ENCODE results near the gene CUL4B.
A peak's percentile ranks its signal among the peaks of the same experiment; 100 is the strongest.
"Not testable (repeated sequence)": the region's sequence is repeated elsewhere in the genome, so short reads cannot be mapped to it uniquely, and the experiment has no call there.

The CUL4B gene

GRCh38 chrX:120560842-120561633, at the start of gene CUL4B:
CUL4B (minus strand) TSS chrX:120560962; CDS start chrX:120560638, 324 bp downstream.
- DNase-seq (ENCODE audit: low spot score) = peak; percentile 83

DNA sequence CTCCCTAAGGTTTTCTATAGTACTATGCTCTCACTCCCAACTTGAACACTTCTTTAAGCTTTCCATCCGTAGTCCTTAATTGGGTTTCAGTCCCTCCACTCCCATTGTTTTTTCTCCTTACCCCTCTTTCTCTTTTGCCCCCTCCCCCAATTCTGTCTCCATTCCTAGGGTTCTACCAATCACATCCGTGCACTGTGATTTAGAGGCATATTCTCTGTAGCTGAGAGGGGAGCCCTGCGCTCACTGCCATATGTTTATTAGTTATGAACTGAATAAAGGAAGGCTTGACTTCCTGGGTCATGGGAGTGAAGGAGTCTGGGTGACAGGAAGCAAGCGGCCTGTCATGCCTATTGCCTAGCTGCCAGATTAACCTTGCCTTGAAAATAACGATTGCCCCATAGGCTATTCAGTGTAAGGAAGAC, 43.6 kb upstream of the CUL4B start:
- peak; percentile 35 for DNase-seq (ENCODE audit: low spot score)

GRCh38 chrX:120603707-120604360, 43.1 kb upstream of the CUL4B start, which contains the start of gene MCTS1:
MCTS1 (plus strand) TSS chrX:120604101; CDS start chrX:120604237, 136 bp downstream.
- DNase-seq (ENCODE audit: low spot score) = peak; percentile 71

- DNase-seq (ENCODE audit: low spot score) = no peak
Measured at GRCh38 chrX:120585702-120586101, 24.9 kb upstream of the CUL4B start.

- DNase-seq (ENCODE audit: low spot score) = no peak
Measured at GRCh38 chrX:120575379-120576114, 14.8 kb upstream of the CUL4B start.

DNA sequence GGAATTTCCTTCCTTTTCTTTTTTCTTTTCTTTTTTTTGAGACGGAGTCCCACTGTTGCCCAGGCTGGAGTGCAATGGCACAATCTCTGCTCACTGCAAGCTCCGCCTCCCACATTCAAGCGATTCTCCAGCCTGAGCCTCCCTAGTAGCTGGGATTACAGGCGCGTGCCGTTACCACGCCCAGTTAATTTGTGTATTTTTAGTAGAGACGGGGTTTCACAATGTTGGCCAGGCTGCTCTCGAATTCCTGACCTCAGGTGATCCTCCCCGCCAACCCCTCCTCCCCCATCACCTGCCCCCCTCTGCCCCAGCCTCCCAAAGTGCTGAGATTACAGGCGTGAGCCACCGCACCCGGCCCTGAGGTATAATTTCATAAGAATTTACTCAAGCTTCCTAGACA, 13.0 kb upstream of the CUL4B start:
- not testable (repeated sequence) for DNase-seq (ENCODE audit: low spot score)

DNA sequence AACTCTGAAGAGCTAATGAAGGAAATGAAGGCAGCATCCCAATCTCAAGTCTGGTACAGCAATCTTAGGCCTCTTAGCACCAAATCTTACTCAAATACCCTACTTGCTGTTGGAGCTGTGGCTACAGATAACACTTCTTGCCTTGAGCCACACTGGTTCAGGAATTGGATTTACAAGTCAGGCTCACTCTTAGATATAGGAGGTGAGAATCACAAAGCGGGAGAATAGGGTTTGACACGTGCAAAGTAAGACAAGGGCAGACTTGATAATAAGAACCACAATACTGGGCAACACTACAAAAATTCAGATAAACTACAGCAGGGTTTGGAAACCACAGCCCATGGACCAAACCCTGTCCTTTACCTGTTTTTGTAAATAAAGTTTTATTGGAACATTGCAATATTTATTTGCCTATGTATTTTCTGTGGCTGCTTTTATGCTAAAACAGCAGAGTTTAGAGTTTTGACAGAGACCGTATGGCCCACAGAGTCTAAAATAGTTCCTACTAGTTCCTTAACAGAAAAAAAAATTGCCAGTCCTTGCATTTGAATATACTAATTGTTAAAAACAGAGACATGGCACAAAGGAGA, 9.3 kb upstream of the CUL4B start:
- no peak for DNase-seq (ENCODE audit: low spot score)

DNA sequence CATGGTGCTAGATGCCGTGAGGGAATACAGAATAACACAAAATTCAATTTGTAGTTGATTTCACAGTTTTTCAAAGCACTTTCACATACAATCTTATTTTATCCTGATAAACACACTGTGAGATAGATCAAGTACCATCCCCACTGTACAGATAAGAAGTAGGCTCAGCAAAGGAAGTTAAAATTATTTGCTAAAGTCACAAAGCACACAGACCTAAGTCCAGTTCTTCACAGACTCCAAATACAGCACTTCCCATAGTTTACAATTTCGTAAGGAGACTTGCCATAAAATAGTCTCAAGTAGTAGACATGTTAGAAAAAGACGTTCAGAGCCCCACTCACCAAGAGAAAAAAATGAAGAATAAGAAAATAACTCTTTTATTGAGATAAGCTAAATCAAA, 7.8 kb upstream of the CUL4B start:
- DNase-seq (ENCODE audit: low spot score) = no peak

DNA sequence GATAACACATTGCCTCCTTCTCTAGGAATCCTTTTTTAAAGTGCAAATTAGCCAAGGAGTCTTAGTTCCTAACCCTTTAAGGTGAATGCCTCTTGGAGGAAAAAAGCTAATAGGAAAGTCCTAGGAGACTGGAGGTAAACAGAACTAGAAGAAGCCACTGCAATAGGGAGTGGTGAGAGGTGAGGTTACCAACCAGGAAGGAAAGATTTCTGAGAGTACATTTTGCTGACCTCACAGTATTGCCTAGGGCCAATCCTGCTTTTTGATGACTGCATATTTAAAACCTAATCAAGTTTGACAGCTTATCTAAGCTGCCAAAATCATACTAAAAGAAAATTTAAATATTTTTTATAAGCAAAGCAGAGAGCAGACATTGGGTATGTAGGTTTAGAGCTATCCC, 7.3 kb upstream of the CUL4B start:
- no peak for DNase-seq (ENCODE audit: low spot score)

DNA sequence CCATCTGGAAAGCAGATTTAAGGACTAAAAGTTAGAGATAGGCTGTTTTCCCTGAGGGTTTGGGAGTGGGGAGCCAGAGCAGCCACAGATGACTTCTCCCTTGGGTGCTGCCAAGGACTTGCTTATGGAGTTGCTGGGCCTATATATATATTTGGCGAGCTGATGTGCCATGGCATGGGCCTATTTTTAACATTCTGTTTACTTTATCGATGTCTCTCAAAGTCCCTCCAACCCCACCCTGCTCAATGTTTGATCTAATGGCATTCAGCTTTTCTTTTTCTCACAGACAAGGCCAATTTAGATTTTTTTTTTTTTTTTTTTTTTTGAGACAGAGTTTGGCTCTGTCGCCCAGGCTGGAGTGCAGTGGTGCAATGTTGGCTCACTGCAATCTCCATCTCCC, 6.1 kb upstream of the CUL4B start:
- no peak for DNase-seq (ENCODE audit: low spot score)

DNA sequence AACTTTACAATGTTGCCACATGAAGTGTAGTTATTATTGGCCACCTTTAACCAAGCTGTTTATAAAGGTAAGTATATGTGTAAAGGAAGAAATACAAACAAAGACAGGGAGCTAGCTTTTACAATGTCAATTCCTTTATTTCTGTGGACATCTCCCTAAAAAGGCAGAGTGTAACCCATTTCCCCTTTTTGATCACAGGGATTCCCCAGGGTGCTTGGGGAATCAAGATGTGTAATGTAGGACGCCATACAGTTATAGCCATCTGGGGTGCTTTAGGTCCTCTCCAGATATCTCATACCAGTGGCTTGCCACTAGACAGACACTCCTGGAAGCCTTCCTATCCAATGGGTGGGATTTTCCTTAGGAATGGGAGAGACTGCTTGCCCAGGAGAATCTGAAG, 4.2 kb upstream of the CUL4B start:
- no peak for DNase-seq (ENCODE audit: low spot score)

GRCh38 chrX:120562569-120562926, 1.8 kb upstream of the CUL4B start:
- no peak for DNase-seq (ENCODE audit: low spot score)

DNA sequence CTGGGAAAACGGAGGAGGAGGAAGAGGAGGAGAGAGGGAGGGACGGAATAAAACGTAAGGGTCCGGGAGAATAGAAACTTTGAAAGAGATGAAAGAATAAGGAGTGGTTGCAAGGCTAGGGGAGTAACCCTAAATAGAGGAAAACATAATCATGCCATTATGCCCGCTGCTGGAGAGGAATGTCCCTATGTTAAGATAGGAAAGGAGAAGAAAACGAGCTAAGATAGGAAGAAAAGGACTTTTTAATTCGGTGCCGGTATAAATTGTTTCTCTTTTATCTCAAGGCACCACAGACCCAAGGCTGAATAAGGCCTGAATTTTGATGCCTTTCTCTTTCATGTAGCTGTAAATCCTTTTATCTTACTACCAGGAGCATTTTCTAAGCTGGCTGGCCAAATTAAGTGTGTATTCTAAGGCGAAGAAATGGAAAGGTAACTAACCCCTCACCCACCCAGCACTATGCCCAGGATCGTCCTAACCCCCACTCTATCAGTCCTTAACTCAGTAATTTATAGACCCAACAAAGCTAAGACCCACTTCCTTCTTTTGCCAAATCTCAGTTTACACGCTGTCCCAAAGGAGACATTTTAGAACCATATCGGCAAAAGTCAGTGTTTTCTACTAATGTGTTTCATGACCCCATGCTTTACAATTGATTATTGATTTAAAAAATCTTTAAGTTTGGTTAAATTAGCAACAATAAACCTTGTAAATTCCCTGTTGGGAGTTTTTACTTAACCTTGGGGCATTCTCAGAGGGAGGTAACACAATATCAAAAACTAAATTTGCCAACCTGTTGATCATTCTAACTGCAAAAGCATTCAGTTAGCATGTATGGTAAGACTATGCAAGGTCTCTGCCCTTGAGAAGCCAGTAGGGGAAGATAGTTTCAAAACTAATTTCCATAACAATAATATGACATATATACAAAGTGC, 1.1 kb upstream of the CUL4B start:
- peak; percentile 2 for DNase-seq (ENCODE audit: low spot score)

GRCh38 chrX:120560405-120560841, 339 bp downstream of the CUL4B start:
- no peak for DNase-seq (ENCODE audit: low spot score)

DNA sequence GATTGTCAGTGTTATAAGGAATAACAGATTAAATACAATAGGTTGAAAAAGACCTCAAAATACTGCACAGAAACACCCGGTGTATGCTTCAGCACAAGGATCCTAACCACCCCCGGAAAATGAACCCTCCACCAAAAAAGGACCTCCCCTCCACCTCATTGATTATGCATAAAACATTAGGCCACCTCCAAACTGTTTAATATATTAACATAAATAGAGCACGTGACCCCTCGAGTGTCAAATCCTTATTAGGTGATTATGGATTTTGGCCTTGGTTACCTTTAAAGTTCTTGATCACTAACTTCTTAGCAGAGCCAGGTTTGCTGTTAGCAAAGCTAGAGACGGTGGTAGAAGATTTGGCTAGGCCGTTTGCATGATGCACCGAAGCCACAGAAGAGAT, 958 bp downstream of the CUL4B start:
- no peak for DNase-seq (ENCODE audit: low spot score)

GRCh38 chrX:120556251-120556650, 4.5 kb downstream of the CUL4B start:
- no peak for DNase-seq (ENCODE audit: low spot score)

DNA sequence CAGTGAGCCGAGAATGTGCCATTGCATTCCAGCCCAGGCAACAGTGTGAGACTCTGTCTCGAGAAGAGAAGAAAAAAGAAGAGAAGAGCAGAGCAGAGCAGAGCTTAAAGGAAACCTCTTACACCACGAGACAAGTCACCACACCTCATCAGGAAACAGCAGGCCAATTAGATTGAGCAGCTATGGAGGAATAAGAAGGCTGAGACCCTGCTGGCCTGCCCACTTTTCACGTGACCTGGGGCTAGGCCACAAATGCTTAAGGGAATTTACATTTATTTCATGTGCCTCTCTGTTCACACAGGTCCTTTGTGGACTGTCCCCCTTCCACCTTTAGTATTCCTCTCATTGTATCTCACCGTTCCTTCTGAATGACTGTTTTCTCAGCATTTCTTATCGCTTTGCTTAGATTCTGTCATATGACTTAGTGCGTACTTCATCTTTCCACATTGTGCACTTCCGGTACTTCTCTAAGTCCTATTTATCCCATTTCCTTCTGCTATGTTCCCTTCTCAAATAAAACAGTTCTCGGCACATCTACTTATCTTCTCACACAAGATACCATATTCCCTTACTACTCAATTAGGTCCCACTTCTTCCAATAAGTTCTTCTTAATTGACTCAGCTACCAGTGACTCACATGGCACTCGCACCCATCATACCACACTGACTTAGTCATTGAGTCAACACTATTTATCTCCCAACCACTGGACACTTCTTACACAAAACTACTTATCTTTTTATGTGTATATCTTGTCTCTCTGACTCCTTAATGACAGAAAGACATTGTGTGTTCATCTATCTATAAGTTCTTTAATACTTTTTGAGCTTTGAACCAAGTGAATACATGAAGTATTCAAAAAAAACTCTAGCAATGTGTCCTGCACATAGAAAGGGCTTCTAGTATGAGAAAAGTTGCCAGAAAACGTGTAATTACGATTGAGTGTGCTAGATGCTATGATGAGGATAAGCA, 11.0 kb downstream of the CUL4B start:
- DNase-seq (ENCODE audit: low spot score) = no peak

DNA sequence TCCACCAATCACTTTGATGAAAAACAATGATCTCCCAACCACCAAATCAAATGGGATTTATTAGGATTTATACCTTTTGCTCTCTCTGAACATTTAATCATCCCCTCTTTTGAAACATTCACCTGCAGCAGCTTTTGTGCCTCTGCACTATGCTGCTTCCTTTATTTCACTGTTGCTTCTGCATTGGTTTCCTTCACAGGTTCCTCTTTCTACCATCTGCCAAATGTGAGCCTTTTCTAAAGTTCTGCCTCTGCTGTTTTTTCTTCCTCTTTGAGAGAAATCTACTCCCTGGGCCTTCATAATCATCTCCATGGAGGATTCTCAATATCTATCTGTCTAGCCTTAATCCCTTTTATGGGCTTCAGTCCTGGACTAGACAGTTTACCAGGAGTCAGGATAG, 24.7 kb downstream of the CUL4B start:
- peak; percentile 4 for DNase-seq (ENCODE audit: low spot score)

DNA sequence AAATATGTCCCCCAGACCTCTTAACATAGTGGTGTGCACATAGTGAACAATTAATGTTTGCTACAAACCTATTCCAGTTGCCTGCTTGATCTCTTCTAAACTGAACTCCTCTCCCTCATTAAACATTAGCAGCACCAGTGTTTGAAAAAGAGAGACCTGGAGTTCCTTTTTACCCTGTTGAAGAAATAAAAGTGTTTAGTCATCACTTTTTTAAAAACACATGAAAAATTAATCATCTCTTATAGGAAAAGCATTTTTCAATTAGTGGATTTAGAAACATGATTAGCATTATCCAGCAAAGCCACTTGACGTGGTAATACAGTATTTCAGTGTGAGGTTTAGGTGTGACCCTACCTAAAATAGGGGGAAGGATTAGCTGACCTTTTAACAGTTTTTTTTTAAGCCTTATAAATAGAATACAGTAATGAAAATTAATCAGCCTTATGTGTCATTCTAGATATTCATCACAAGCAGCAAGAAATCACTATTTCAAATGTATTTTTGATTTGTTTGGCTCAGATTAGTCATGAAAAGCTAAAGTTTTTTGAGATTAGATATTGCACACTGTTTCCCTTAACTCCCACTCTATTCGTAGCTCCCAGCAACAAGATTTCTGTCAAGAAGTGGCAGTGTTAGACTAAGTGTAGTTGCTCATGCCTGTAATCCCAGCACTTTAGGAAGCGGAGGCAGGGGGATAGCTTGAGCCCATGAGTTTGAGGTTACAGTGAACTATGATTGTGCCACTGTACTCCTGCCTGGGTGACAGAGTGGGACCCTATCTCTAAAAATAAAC, 26.2 kb downstream of the CUL4B start:
- DNase-seq (ENCODE audit: low spot score) = no peak

All from germinal center (tissue), 1 donor.